ENCODE results near the gene PTER. TPM values are rescaled to one million over a fixed set of nuclear protein-coding genes. Genes with fewer than 3 reads are reported as not detected.

The PTER gene
- total and polyA plus RNA-seq, 2 of the 4 experiments (the other 2 are of a cell fraction): 1.9 to 5.0 TPM

GRCh38 chr10:16529853-16530252 lies 93.0 kb downstream of the PTER start:
- TF ChIP-seq SMC3 (IDR thresholded peaks at IDR 0.05; ENCODE audit: low read depth, low read length): no peak
- H3K4me1 ChIP-seq (ENCODE audit: control insufficient read depth, insufficient read depth, low read length): no peaks in the 10 kb centered on the region
- no peak overlapping the region for H2AK5ac ChIP-seq (ENCODE audit: low read depth, low read length)
- POLR2A ChIA-PET (ENCODE audit: unreplicated experiment): no interaction called here
- no peak overlapping the region for H3K27ac ChIP-seq (ENCODE audit: insufficient read depth, low read length)
- no TSS peak for BruUV-seq (replicated peaks)
- no peak overlapping the region for H3K18ac ChIP-seq (ENCODE audit: low read depth, low read length)
- H3K14ac ChIP-seq (replicated peaks; ENCODE audit: low read depth, low read length): no peak overlapping the region
- H3K4me2 ChIP-seq (ENCODE audit: low read depth, low read length): no peak overlapping the region
- no peak overlapping the region for H3K9ac ChIP-seq (ENCODE audit: low read depth, low read length)
- no peak overlapping the region for H3K4me3 ChIP-seq (ENCODE audit: insufficient read depth, low read depth, low read length)
- no peak overlapping the region for H4K91ac ChIP-seq (ENCODE audit: insufficient read depth, low read depth, low read length)
- intact Hi-C loops (cut with micrococcal nuclease) (no loop called here), in situ Hi-C loops (cut with MboI; ENCODE audit: low sequenced_read_pairs) (no loop called here), dilution Hi-C loops (cut with HindIII; ENCODE audit: low sequenced_read_pairs, unreplicated experiment) (no loop called here)
- no peak overlapping the region for H2BK5ac ChIP-seq (ENCODE audit: low read depth, low read length, poor library complexity, severe bottlenecking)
- H3K36me3 ChIP-seq (ENCODE audit: control insufficient read depth, insufficient read depth, low read length): no peaks in the 10 kb centered on the region
- no peak overlapping the region for H2BK15ac ChIP-seq (ENCODE audit: low read depth, low read length)
- H3K9me3 ChIP-seq (ENCODE audit: control insufficient read depth, insufficient read depth, low read length): no peaks in the 10 kb centered on the region
- no peak overlapping the region for H2BK20ac ChIP-seq (ENCODE audit: low read depth, low read length)
- H3K27me3 ChIP-seq (ENCODE audit: control insufficient read depth, insufficient read depth, low read length): peaks cover 6% of the 10 kb centered on the region
- no peaks in the 10 kb centered on the region for H4K20me1 ChIP-seq (ENCODE audit: insufficient read depth, low read length)
- no peak overlapping the region for H2BK120ac ChIP-seq (ENCODE audit: low read depth, low read length)
- no peak overlapping the region for H4K5ac ChIP-seq (ENCODE audit: low read depth, low read length)
- no peak overlapping the region for H4K8ac ChIP-seq (ENCODE audit: low read depth in 2 of 2, low read length in 2 of 2)
- ATAC-seq (ENCODE audit: low read depth): no peak
- H3K9me1 ChIP-seq (ENCODE audit: insufficient read depth, low read length): no peaks in the 10 kb centered on the region
- no peak overlapping the region for H3K56ac ChIP-seq (ENCODE audit: extremely low read depth, insufficient read depth, low read length)
- WGBS, 2 experiments (ENCODE audit: extremely low coverage in 2 of 2, insufficient read length in 1 of 2): 18% methylated on average over 2 of the region's 3 CpGs; no CpG with 5 or more reads in 1 of the 2 experiments
- no peak overlapping the region for H3K23ac ChIP-seq (ENCODE audit: low read depth, low read length)
- H3K4ac ChIP-seq (ENCODE audit: low read depth, low read length): no peak overlapping the region
- CTCF ChIA-PET: no interaction called here
- no peak for DNase-seq
- H3K79me1 ChIP-seq (ENCODE audit: low read depth in 1 of 2, low read length in 2 of 2): no peaks in the 10 kb centered on the region
- H2AFZ ChIP-seq (replicated peaks; ENCODE audit: low read length, poor library complexity): no peak overlapping the region
- H2AK9ac ChIP-seq (replicated peaks; ENCODE audit: low read depth, low read length, poor library complexity): no peak overlapping the region
